ENCODE measurements around the gene NR1D1.
A peak's percentile ranks its signal among the peaks of the same experiment; 100 is the strongest.

NR1D1 gene

GRCh38 chr17:40075942-40076498, 24.4 kb downstream of the NR1D1 start:
- Histone ChIP-seq H3K4me1 (peaks cover 64 to 74% (median 72%) of the 10 kb centered on the region in 10 experiments), H3K27ac (peak overlapping the region; percentile 64 to 93 (median 86); a peak in 21 of 22 replicates), H3K9me3 (replicated peaks in 1 of 11) (no peaks in the 10 kb centered on the region), H3K36me3 (peaks cover 4 to 48% (median 36%) of the 10 kb centered on the region in 11 experiments; a peak in 16 of 22 replicates), H3K4me2 (peak overlapping the region; percentile 78 to 99 (median 97)), H3K9ac (peak overlapping the region; percentile 46 to 85 (median 69); a peak in 21 of 22 replicates), H3K27me3 (no peaks in the 10 kb centered on the region), H3K4me3 (peak overlapping the region in 7 of 10 experiments; percentile 9 to 49 (median 22); a peak in 10 of 20 replicates), H4K20me1 (no peaks in the 10 kb centered on the region)
- no peak for TF ChIP-seq Cebpa-rat (IDR thresholded peaks at IDR 0.05)

GRCh38 chr17:40075201-40075941, 25.0 kb downstream of the NR1D1 start:
- Histone ChIP-seq H3K27me3 (no peaks in the 10 kb centered on the region), H3K36me3 (peaks cover 4 to 41% (median 31%) of the 10 kb centered on the region in 11 experiments; a peak in 16 of 22 replicates), H4K20me1 (no peaks in the 10 kb centered on the region), H3K9ac (peak overlapping the region; percentile 46 to 85 (median 69); a peak in 21 of 22 replicates), H3K4me1 (peaks cover 71 to 81% (median 79%) of the 10 kb centered on the region in 10 experiments), H3K4me3 (peak overlapping the region in 7 of 10 experiments; percentile 9 to 49 (median 38); a peak in 11 of 20 replicates), H3K9me3 (replicated peaks in 1 of 11) (no peaks in the 10 kb centered on the region), H3K4me2 (peak overlapping the region; percentile 78 to 99 (median 97)), H3K27ac (peak overlapping the region; percentile 64 to 93 (median 86); a peak in 21 of 22 replicates)
- no peak for TF ChIP-seq Cebpa-rat (IDR thresholded peaks at IDR 0.05)

- Histone ChIP-seq H3K4me1 (peaks cover 76 to 86% (median 84%) of the 10 kb centered on the region in 10 experiments), H3K9ac (peak overlapping the region in 10 of 11 experiments; percentile 60 to 85 (median 70); a peak in 21 of 22 replicates), H3K4me2 (peak overlapping the region; percentile 78 to 99 (median 97)), H3K27me3 (no peaks in the 10 kb centered on the region), H3K36me3 (peaks cover 4 to 37% (median 28%) of the 10 kb centered on the region in 11 experiments; a peak in 16 of 22 replicates), H3K4me3 (peak overlapping the region in 3 of 10 experiments; percentile 38 to 49 (median 41); a peak in 7 of 20 replicates), H3K9me3 (replicated peaks in 1 of 11) (no peaks in the 10 kb centered on the region), H3K27ac (peak overlapping the region; percentile 64 to 93 (median 86); a peak in 21 of 22 replicates), H4K20me1 (no peaks in the 10 kb centered on the region)
- TF ChIP-seq Cebpa-rat (IDR thresholded peaks at IDR 0.05): no peak
Measured at GRCh38 chr17:40074871-40075200, 25.6 kb downstream of the NR1D1 start.

- no peaks in the 10 kb centered on the region for H3K27me3 ChIP-seq
- no peak overlapping the region for H3K4me3 ChIP-seq
- H3K4me2 ChIP-seq: peak overlapping the region; percentile 94 to 99 (median 97)
- peaks cover 4 to 30% (median 24%) of the 10 kb centered on the region in 11 experiments; a peak in 16 of 22 replicates for H3K36me3 ChIP-seq
- H3K9me3 ChIP-seq (replicated peaks in 1 of 11): no peaks in the 10 kb centered on the region
- peak overlapping the region in 7 of 11 experiments; percentile 63 to 85 (median 76); a peak in 9 of 22 replicates for H3K9ac ChIP-seq
- peak overlapping the region in 10 of 11 experiments; percentile 14 to 93 (median 86); a peak in 18 of 22 replicates for H3K27ac ChIP-seq
- H4K20me1 ChIP-seq: no peaks in the 10 kb centered on the region
- peaks cover 83 to 93% (median 91%) of the 10 kb centered on the region in 10 experiments for H3K4me1 ChIP-seq
- no peak for TF ChIP-seq Cebpa-rat (IDR thresholded peaks at IDR 0.05)
Measured at GRCh38 chr17:40074175-40074512, 26.2 kb downstream of the NR1D1 start.

GRCh38 chr17:40073454-40074174, 26.8 kb downstream of the NR1D1 start:
- no peak for TF ChIP-seq Cebpa-rat (IDR thresholded peaks at IDR 0.05)
- Histone ChIP-seq H3K36me3 (peaks cover 4 to 25% (median 19%) of the 10 kb centered on the region in 11 experiments; a peak in 15 of 22 replicates), H3K27ac (peak overlapping the region in 9 of 11 experiments; percentile 14 to 93 (median 86); a peak in 17 of 22 replicates), H3K9me3 (replicated peaks in 1 of 11) (no peaks in the 10 kb centered on the region), H4K20me1 (no peaks in the 10 kb centered on the region), H3K27me3 (no peaks in the 10 kb centered on the region), H3K4me3 (no peak overlapping the region), H3K9ac (peak overlapping the region in 7 of 11 experiments; percentile 7 to 85 (median 76); a peak in 8 of 22 replicates), H3K4me2 (peak overlapping the region; percentile 93 to 99 (median 97)), H3K4me1 (peaks cover 87 to 98% (median 96%) of the 10 kb centered on the region in 10 experiments)

GRCh38 chr17:40072735-40073346, 27.5 kb downstream of the NR1D1 start:
- Histone ChIP-seq H3K4me1 (peaks cover 91 to 100% (median 99%) of the 10 kb centered on the region in 10 experiments), H3K27me3 (no peaks in the 10 kb centered on the region), H4K20me1 (no peaks in the 10 kb centered on the region), H3K36me3 (peaks cover 0 to 18% (median 12%) of the 10 kb centered on the region in 11 experiments; a peak in 14 of 22 replicates), H3K9me3 (replicated peaks in 1 of 11) (no peaks in the 10 kb centered on the region), H3K9ac (peak overlapping the region; percentile 39 to 85 (median 76); a peak in 19 of 22 replicates), H3K27ac (peak overlapping the region in 10 of 11 experiments; percentile 63 to 93 (median 86); a peak in 19 of 22 replicates), H3K4me2 (peak overlapping the region; percentile 93 to 99 (median 97)), H3K4me3 (no peak overlapping the region)
- TF ChIP-seq Cebpa-rat (IDR thresholded peaks at IDR 0.05): no peak

- no peaks in the 10 kb centered on the region for H4K20me1 ChIP-seq
- peak overlapping the region; percentile 63 to 93 (median 85); a peak in 21 of 22 replicates for H3K27ac ChIP-seq
- peak overlapping the region in 8 of 10 experiments; percentile 7 to 55 (median 32); a peak in 12 of 20 replicates for H3K4me3 ChIP-seq
- peaks cover 98 to 100% (median 100%) of the 10 kb centered on the region in 10 experiments for H3K4me1 ChIP-seq
- TF ChIP-seq Cebpa-rat (IDR thresholded peaks at IDR 0.05): 0 out of 22 replicates have a peak, but pooled peaks of 1 of the 11 experiments have one; percentile 11
- no peaks in the 10 kb centered on the region for H3K27me3 ChIP-seq
- no peaks in the 10 kb centered on the region for H3K9me3 ChIP-seq (replicated peaks in 1 of 11)
- H3K9ac ChIP-seq: peak overlapping the region; percentile 39 to 85 (median 76); a peak in 19 of 22 replicates
- H3K4me2 ChIP-seq: peak overlapping the region; percentile 93 to 99 (median 97)
- H3K36me3 ChIP-seq: peaks cover 0 to 12% (median 6%) of the 10 kb centered on the region in 11 experiments; a peak in 9 of 22 replicates
Measured at GRCh38 chr17:40072040-40072734, 28.2 kb downstream of the NR1D1 start.

Measured in BLaER1 treated with 17β-estradiol and CSF1 and Interleukin-3, amounts not matched to agents 10 nM and 100 nM (cell line).